ENCODE results near the gene STK31. TPM values are rescaled to one million over a fixed set of nuclear protein-coding genes. Genes with fewer than 3 reads are reported as not detected.

Gene STK31
- total and polyA plus RNA-seq, 2 donors (not counting 3 experiments of a cell fraction or from before 2014, with no cell fraction given), result 0.44 TPM; not detected in 1

GRCh38 chr7:23691320-23691719 lies 18.7 kb upstream of the STK31 start:
- dilution Hi-C loops (cut with MboI; ENCODE audit: extremely low pct_ligation_motif_present, low sequenced_read_pairs), result no loop called here
- H3K4me2 ChIP-seq (ENCODE audit: insufficient read depth, low read length), result no peak overlapping the region

More at GRCh38 chr7:23691320-23691719, 18.7 kb upstream of the STK31 start:
- Histone ChIP-seq H2AFZ (ENCODE audit: low read depth, low read length) (no peak overlapping the region), H3K9me3 (replicated peaks; ENCODE audit: control insufficient read depth, insufficient read depth, low read length) (no peaks in the 10 kb centered on the region), H3K27me3 (ENCODE audit: control insufficient read depth in 2 of 2, insufficient read depth in 2 of 2, low read length in 2 of 2) (no peaks in the 10 kb centered on the region), H3K27ac (ENCODE audit: insufficient read depth, low read depth, low read length) (no peak overlapping the region), H3K36me3 (ENCODE audit: control insufficient read depth in 2 of 2, extremely low read depth in 1 of 2, insufficient read depth in 2 of 2, low read length in 2 of 2) (peaks cover 0 to 5% of the 10 kb centered on the region in 2 experiments), H3K4me1 (ENCODE audit: control insufficient read depth, extremely low read depth, insufficient read depth, low read length) (no peaks in the 10 kb centered on the region), H3K79me2 (ENCODE audit: control insufficient read depth, insufficient read depth, low read length) (no peaks in the 10 kb centered on the region), H3K9ac (replicated peaks; ENCODE audit: extremely low read depth, insufficient read depth, low read length) (no peak overlapping the region), H3K4me3 (replicated peaks in 1 of 3; ENCODE audit: insufficient read depth in 1 of 3, low read depth in 1 of 3, low read length in 3 of 3) (no peak overlapping the region), H3K9me1 (replicated peaks; ENCODE audit: control insufficient read depth, extremely low read depth, insufficient read depth, low read length) (no peaks in the 10 kb centered on the region), H4K20me1 (replicated peaks; ENCODE audit: control insufficient read depth, extremely low read depth, insufficient read depth, low read length) (no peaks in the 10 kb centered on the region)
- intact Hi-C loops (cut with micrococcal nuclease), result no loop called here
- DNase-seq (ENCODE audit: low read depth, low spot score) (no peak), FAIRE-seq (no peak)
- TF ChIP-seq CTCF (IDR thresholded peaks at IDR 0.05; ENCODE audit: extremely low read depth in 1 of 2, insufficient read depth in 1 of 2, low read depth in 1 of 2, low read length in 2 of 2) (no peak), MAX (IDR thresholded peaks at IDR 0.05; ENCODE audit: insufficient read depth, insufficient read length) (no peak), FOS (IDR thresholded peaks at IDR 0.05; ENCODE audit: borderline replicate concordance, insufficient read depth, low read length) (no peak), GATA2 (IDR thresholded peaks at IDR 0.05; ENCODE audit: insufficient read depth, insufficient read length, low read depth, low read length) (no peak), POLR2A (IDR thresholded peaks at IDR 0.05; ENCODE audit: low read depth, low read length) (no peak), MYC (IDR thresholded peaks at IDR 0.05; ENCODE audit: low read depth, low read length) (no peak), EZH2 (IDR thresholded peaks at IDR 0.05; ENCODE audit: borderline replicate concordance, low read depth, low read length, severe bottlenecking) (no peak), JUN (IDR thresholded peaks at IDR 0.05; ENCODE audit: borderline replicate concordance, insufficient read depth, insufficient read length, low read depth) (no peak), POLR2AphosphoS5 (IDR thresholded peaks at IDR 0.05; ENCODE audit: insufficient read depth, low read depth, low read length) (no peak)
- ChIA-PET CTCF (no interaction called here), POLR2A (no interaction called here)
- BruUV-seq (replicated peaks), result no TSS peak
